Liver (tissue), 9 donors: ENCODE measurements around the gene MYLK3. TPM values are rescaled to one million over a fixed set of nuclear protein-coding genes. Genes with fewer than 3 reads are reported as not detected.

Experiments
- DNase-seq: peaks from one replicate; pipeline ENCODE4 v3.0.0-alpha.2; 2017; ENCODE audit warnings: low spot score
- H3K27ac ChIP-seq, 2 donors: one replicate each; pipeline ENCODE4 v1.7.0; 2013; ENCODE audit warnings: inconsistent platforms in 2 of 2, low read length in 2 of 2, control low read depth in 1 of 2, low read depth in 1 of 2, mild to moderate bottlenecking in 1 of 2
- H3K27me3 ChIP-seq, 4 donors: one replicate each; pipeline versions ENCODE4 v1.6.1 to v1.7.0; 2013; ENCODE audit warnings: low read length in 3 of 4, inconsistent platforms in 1 of 4, mild to moderate bottlenecking in 1 of 4, moderate library complexity in 1 of 4; ENCODE audit not compliant: control insufficient read depth in 4 of 4, insufficient read depth in 4 of 4
- H3K36me3 ChIP-seq, 4 donors: one replicate each; pipeline versions ENCODE4 v1.6.1 to v1.7.0; 2013; ENCODE audit warnings: low read length in 3 of 4, mild to moderate bottlenecking in 3 of 4, low read depth in 1 of 4, moderate library complexity in 1 of 4; ENCODE audit not compliant: control insufficient read depth in 4 of 4, insufficient read depth in 3 of 4
- H3K4me1 ChIP-seq, 4 donors: one replicate each; pipeline versions ENCODE4 v1.6.1 to v1.7.0; 2013; ENCODE audit warnings: low read length in 3 of 4, mild to moderate bottlenecking in 3 of 4, moderate library complexity in 1 of 4; ENCODE audit not compliant: control insufficient read depth in 4 of 4, insufficient read depth in 4 of 4
- H3K4me3 ChIP-seq, 3 donors: one replicate each; pipeline versions ENCODE4 v1.6.1 to v1.7.0; 2013; ENCODE audit warnings: low read length in 3 of 3, control low read depth in 1 of 3, low read depth in 1 of 3, mild to moderate bottlenecking in 1 of 3
- H3K9ac ChIP-seq, 2 donors: one replicate each; pipeline ENCODE4 v1.7.0; 2013; ENCODE audit warnings: low read length in 2 of 2, mild to moderate bottlenecking in 2 of 2, moderate library complexity in 2 of 2, control low read depth in 1 of 2, low read depth in 1 of 2
- H3K9me3 ChIP-seq, 4 donors: one replicate each; pipeline versions ENCODE4 v1.6.1 to v1.7.0; 2013; ENCODE audit warnings: low read length in 3 of 4; ENCODE audit not compliant: control insufficient read depth in 4 of 4
- EGR1 ChIP-seq, 2 donors: IDR thresholded peaks; 2 replicates each; pipeline ENCODE4 v1.6.1; 2016 to 2018; ENCODE audit warnings: antibody characterized with exemption in 2 of 2, low read depth in 2 of 2
- FOXA1 ChIP-seq: IDR thresholded peaks from 2 replicates; pipeline ENCODE4 v1.6.1; 2016; ENCODE audit warnings: antibody characterized with exemption
- FOXA2 ChIP-seq: IDR thresholded peaks from 2 replicates; pipeline ENCODE4 v1.6.1; 2016; ENCODE audit warnings: antibody characterized with exemption
- GABPA ChIP-seq, 2 donors: IDR thresholded peaks in 1 of 2; conservative IDR thresholded peaks in 1 of 2; 2 replicates each; pipeline ENCODE4 v1.6.1; 2016; ENCODE audit warnings: antibody characterized with exemption in 2 of 2, mild to moderate bottlenecking in 1 of 2, moderate library complexity in 1 of 2
- HNF4A ChIP-seq, 2 donors: conservative IDR thresholded peaks; 2 replicates each; pipeline ENCODE4 v1.6.1; 2016; ENCODE audit warnings: antibody characterized with exemption in 2 of 2, mild to moderate bottlenecking in 2 of 2
- HNF4G ChIP-seq: IDR thresholded peaks from 2 replicates; pipeline ENCODE4 v1.6.1; 2016; ENCODE audit warnings: antibody characterized with exemption
- JUND ChIP-seq, 2 donors: IDR thresholded peaks; 2 replicates each; pipeline ENCODE4 v1.6.1; 2016; ENCODE audit warnings: antibody characterized with exemption in 2 of 2
- NR2F2 ChIP-seq: IDR thresholded peaks from 2 replicates; pipeline ENCODE4 v1.6.1; 2016; ENCODE audit warnings: antibody characterized with exemption
- RAD21 ChIP-seq, 2 donors: IDR thresholded peaks; 2 replicates each; pipeline ENCODE4 v1.6.1; 2016; ENCODE audit warnings: antibody characterized with exemption in 2 of 2, mild to moderate bottlenecking in 2 of 2
- RXRA ChIP-seq, 2 donors: IDR thresholded peaks; 2 replicates each; pipeline ENCODE4 v1.6.1; 2017 to 2018; ENCODE audit warnings: antibody characterized with exemption in 2 of 2, mild to moderate bottlenecking in 1 of 2
- SP1 ChIP-seq: IDR thresholded peaks from 2 replicates; pipeline ENCODE4 v1.6.1; 2018; ENCODE audit warnings: antibody characterized with exemption, mild to moderate bottlenecking
- TAF1 ChIP-seq: conservative IDR thresholded peaks from 2 replicates; pipeline ENCODE4 v1.6.1; 2016; ENCODE audit warnings: antibody characterized with exemption, mild to moderate bottlenecking
- YY1 ChIP-seq: IDR thresholded peaks from 2 replicates; pipeline ENCODE4 v1.6.1; 2016; ENCODE audit warnings: antibody characterized with exemption, mild to moderate bottlenecking
- WGBS: extraction: QIAGEN DNeasy Blood & Tissue Kit; methylation state at CpG from one replicate; pipeline ENCODE4 v1.1.7; 2013; 5-methylcytosine and 5-hydroxymethylcytosine counted together
- polyA plus RNA-seq, 2 donors: library from polyadenylated mRNA; stranded (reverse) in 1 of 2; unstranded in 1 of 2; fragments of 200-250 nt in 1 of 2; fragments of >200 nt in 1 of 2; fragmentation: Nextera tagmentation in 1 of 2; extraction: Ambion mirVana in 1 of 2; gene quantifications; one replicate each; pipeline versions ENCODE4 v1.2.1 to v1.2.3, GENCODE V29; 2013 to 2015
- total RNA-seq, 2 donors: library from RNA; depleted of rRNA; stranded (reverse); fragments of >200 nt; gene quantifications; one replicate each; pipeline ENCODE4 v1.2.3, GENCODE V29; 2014
- TF ChIP-seq, protein P1 (sequence below): IDR thresholded peaks from 2 replicates; pipeline ENCODE4 v1.6.1; 2016; ENCODE audit warnings: antibody characterized with exemption
- TF ChIP-seq, protein P2 (sequence below): IDR thresholded peaks from 2 replicates; pipeline ENCODE4 v1.6.1; 2016; ENCODE audit warnings: antibody characterized with exemption
- TF ChIP-seq, protein P3 (sequence below): IDR thresholded peaks from 2 replicates; pipeline ENCODE4 v1.6.1; 2016; ENCODE audit warnings: antibody characterized with exemption, mild to moderate bottlenecking
- TF ChIP-seq, protein P4 (sequence below): fragments of 150-350 bp; IDR thresholded peaks from 2 replicates; pipeline ENCODE4 v1.5.1; 2017; ENCODE audit warnings: improper control_type of control experiment, low read depth, low read length; ENCODE audit not compliant: missing input control
- TF ChIP-seq, protein P5 (sequence below): IDR thresholded peaks from 2 replicates; pipeline ENCODE4 v1.6.1; 2016; ENCODE audit warnings: antibody characterized with exemption
- donor health status: healthy.
- donor health status: healthy.
- donor health status: healthy.
- donor health status: healthy.
- donor health status: healthy.

MYLK3 gene
- total and polyA plus RNA-seq, 4 donors = 0.01 to 1.1 (median 0.23) TPM

DNA sequence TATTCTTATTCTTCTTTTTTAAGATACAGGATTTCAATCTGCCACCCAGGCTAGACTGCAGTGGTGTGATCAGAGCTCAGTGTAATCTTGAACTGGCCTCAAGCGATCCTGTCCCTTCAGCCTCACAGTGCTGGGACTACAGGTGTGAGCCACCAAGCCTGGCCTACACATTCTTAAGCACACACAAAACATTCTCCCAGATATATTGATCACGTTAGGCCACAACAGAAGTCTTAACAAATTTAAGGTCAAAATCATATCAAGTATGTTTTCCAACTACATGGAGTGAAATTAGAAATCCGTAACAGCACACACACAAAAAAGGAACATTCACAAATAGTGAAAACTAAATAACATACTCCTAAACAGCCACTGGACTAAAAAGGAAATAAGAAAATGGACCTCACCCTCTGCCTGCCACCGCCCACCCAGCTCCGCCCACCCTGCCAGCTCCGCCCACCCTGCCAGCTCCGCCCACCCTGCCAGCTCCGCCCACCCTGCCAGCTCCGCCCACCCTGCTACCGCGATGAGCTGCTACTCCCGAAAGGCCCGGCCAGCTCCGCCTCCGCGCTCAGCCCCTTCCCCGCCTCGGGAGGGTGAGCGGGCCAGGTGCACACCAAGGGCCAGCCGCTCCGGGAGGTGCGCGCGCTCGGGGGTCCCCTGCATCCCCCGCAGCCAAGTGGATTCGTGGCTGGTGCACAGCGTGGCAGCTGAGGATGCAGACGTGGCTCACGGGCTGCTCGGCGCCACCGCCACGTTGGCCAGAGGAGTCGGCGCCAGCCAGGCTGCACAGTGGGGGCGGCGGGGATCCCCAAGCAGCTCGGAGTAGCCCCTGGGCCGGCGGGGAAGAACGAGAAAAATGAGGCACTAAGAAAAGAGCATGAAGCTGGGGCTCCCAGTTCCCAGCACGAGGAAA lies 41.6 kb upstream of the MYLK3 start (continued):
- TF ChIP-seq, protein P1, sequence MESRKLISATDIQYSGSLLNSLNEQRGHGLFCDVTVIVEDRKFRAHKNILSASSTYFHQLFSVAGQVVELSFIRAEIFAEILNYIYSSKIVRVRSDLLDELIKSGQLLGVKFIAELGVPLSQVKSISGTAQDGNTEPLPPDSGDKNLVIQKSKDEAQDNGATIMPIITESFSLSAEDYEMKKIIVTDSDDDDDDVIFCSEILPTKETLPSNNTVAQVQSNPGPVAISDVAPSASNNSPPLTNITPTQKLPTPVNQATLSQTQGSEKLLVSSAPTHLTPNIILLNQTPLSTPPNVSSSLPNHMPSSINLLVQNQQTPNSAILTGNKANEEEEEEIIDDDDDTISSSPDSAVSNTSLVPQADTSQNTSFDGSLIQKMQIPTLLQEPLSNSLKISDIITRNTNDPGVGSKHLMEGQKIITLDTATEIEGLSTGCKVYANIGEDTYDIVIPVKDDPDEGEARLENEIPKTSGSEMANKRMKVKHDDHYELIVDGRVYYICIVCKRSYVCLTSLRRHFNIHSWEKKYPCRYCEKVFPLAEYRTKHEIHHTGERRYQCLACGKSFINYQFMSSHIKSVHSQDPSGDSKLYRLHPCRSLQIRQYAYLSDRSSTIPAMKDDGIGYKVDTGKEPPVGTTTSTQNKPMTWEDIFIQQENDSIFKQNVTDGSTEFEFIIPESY = peak; percentile 59
- TF ChIP-seq HNF4A (conservative IDR thresholded peaks at IDR 0.05) (peak in 1 of 2 donors; percentile 37), HNF4G (no peak), GABPA (IDR thresholded peaks at IDR 0.05 in 1 of 2, conservative IDR thresholded peaks at IDR 0.05 in 1 of 2) (no peak), EGR1 (IDR thresholded peaks at IDR 0.05; ENCODE audit: low read depth in 2 of 2) (no peak)

DNA sequence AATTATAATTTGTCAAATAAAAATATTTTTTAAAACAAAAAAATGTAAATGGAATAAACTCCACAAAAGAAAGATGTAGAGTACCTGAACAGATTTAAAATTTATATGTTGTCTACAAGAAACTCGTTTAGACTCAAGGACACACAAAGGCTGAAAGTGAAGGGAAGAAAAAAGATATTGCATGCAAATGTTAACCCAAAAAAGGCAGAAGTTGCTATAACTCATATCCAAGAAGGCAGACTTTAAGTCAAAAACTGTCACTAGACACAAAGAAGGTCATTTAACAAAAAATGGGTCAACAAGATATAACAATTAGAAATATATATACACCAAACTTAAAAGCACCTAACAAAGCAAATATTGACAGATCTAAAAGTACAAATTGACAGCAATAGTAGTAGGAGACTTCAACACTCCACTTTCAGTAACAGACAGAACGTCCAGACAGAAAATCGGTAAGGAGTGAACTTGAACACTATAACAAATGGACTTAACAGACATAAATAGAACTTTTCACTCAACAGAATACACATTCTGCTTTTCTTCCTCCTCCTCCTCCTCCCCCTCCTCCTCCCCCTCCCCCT lies 40.8 kb upstream of the MYLK3 start:
- Histone ChIP-seq H3K4me3 (no peak overlapping the region), H3K27me3 (no peaks in the 10 kb centered on the region), H3K9ac (no peak overlapping the region), H3K9me3 (peaks cover 0 to 2% (median 0%) of the 10 kb centered on the region in 4 donors), H3K36me3 (no peaks in the 10 kb centered on the region), H3K4me1 (peaks cover 0 to 10% (median 0%) of the 10 kb centered on the region in 4 donors), H3K27ac (no peak overlapping the region)
- no peak for DNase-seq
- TF ChIP-seq HNF4A (conservative IDR thresholded peaks at IDR 0.05) (peak in 1 of 2 donors; percentile 4), RAD21 (IDR thresholded peaks at IDR 0.05) (no peak)
- WGBS = 58% methylated on average over 3 of the region's 3 CpGs

DNA sequence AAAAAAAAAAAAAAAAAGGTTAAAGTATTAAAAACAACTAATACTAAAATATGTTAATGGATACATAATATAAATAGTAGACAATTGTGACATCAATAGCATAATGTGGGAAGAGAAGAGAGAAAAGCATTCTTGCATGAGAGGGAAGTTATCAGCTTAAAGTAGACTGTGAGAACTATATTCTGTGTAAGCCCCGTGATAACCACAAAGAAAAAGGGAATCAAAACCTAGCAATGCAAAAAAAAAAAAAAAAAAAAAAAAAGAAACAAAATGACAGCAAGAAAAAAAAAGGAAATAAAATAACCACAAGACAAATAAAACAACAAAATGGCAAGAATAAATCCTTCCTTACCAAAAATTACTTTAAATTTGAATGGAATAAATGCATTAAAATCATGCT lies 39.8 kb upstream of the MYLK3 start:
- 87% methylated on average over 1 of the region's 1 CpG for WGBS
- DNase-seq = no peak
- no peak overlapping the region for H3K9ac ChIP-seq
- H3K4me3 ChIP-seq = no peak overlapping the region
- no peaks in the 10 kb centered on the region for H3K36me3 ChIP-seq
- TF ChIP-seq TAF1 = no peak
- TF ChIP-seq EGR1 (IDR thresholded peaks at IDR 0.05; ENCODE audit: low read depth in 2 of 2) = no peak
- TF ChIP-seq RAD21 (IDR thresholded peaks at IDR 0.05) = no peak
- TF ChIP-seq NR2F2 = no peak
- TF ChIP-seq, protein P1 = no peak
- TF ChIP-seq FOXA2 = no peak
- TF ChIP-seq, protein P2, sequence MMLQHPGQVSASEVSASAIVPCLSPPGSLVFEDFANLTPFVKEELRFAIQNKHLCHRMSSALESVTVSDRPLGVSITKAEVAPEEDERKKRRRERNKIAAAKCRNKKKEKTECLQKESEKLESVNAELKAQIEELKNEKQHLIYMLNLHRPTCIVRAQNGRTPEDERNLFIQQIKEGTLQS = no peak
- TF ChIP-seq HNF4G = no peak
- TF ChIP-seq, protein P3, sequence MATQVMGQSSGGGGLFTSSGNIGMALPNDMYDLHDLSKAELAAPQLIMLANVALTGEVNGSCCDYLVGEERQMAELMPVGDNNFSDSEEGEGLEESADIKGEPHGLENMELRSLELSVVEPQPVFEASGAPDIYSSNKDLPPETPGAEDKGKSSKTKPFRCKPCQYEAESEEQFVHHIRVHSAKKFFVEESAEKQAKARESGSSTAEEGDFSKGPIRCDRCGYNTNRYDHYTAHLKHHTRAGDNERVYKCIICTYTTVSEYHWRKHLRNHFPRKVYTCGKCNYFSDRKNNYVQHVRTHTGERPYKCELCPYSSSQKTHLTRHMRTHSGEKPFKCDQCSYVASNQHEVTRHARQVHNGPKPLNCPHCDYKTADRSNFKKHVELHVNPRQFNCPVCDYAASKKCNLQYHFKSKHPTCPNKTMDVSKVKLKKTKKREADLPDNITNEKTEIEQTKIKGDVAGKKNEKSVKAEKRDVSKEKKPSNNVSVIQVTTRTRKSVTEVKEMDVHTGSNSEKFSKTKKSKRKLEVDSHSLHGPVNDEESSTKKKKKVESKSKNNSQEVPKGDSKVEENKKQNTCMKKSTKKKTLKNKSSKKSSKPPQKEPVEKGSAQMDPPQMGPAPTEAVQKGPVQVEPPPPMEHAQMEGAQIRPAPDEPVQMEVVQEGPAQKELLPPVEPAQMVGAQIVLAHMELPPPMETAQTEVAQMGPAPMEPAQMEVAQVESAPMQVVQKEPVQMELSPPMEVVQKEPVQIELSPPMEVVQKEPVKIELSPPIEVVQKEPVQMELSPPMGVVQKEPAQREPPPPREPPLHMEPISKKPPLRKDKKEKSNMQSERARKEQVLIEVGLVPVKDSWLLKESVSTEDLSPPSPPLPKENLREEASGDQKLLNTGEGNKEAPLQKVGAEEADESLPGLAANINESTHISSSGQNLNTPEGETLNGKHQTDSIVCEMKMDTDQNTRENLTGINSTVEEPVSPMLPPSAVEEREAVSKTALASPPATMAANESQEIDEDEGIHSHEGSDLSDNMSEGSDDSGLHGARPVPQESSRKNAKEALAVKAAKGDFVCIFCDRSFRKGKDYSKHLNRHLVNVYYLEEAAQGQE = no peak
- no peak for TF ChIP-seq SP1
- TF ChIP-seq YY1 = no peak
- TF ChIP-seq FOXA1 = no peak
- no peak for TF ChIP-seq GABPA (IDR thresholded peaks at IDR 0.05 in 1 of 2, conservative IDR thresholded peaks at IDR 0.05 in 1 of 2)
- TF ChIP-seq, protein P4, sequence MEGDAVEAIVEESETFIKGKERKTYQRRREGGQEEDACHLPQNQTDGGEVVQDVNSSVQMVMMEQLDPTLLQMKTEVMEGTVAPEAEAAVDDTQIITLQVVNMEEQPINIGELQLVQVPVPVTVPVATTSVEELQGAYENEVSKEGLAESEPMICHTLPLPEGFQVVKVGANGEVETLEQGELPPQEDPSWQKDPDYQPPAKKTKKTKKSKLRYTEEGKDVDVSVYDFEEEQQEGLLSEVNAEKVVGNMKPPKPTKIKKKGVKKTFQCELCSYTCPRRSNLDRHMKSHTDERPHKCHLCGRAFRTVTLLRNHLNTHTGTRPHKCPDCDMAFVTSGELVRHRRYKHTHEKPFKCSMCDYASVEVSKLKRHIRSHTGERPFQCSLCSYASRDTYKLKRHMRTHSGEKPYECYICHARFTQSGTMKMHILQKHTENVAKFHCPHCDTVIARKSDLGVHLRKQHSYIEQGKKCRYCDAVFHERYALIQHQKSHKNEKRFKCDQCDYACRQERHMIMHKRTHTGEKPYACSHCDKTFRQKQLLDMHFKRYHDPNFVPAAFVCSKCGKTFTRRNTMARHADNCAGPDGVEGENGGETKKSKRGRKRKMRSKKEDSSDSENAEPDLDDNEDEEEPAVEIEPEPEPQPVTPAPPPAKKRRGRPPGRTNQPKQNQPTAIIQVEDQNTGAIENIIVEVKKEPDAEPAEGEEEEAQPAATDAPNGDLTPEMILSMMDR = no peak
- TF ChIP-seq RXRA (IDR thresholded peaks at IDR 0.05) = no peak
- TF ChIP-seq JUND (IDR thresholded peaks at IDR 0.05) = no peak
- no peak for TF ChIP-seq HNF4A (conservative IDR thresholded peaks at IDR 0.05)
- TF ChIP-seq, protein P5, sequence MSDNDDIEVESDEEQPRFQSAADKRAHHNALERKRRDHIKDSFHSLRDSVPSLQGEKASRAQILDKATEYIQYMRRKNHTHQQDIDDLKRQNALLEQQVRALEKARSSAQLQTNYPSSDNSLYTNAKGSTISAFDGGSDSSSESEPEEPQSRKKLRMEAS = no peak
- H3K27ac ChIP-seq = no peak overlapping the region
- no peaks in the 10 kb centered on the region for H3K9me3 ChIP-seq
- H3K27me3 ChIP-seq = no peaks in the 10 kb centered on the region
- peaks cover 0 to 10% (median 0%) of the 10 kb centered on the region in 4 donors for H3K4me1 ChIP-seq
